Measurements from ENCODE around the gene BCDIN3D.
"Not testable (repeated sequence)": the region's sequence is repeated elsewhere in the genome, so short reads cannot be mapped to it uniquely, and the experiment has no call there.

Gene BCDIN3D

GRCh38 chr12:49882248-49882850 is 39.4 kb upstream of the BCDIN3D start:
- no peak for TF ChIP-seq CTCF (IDR thresholded peaks at IDR 0.05)
- Histone ChIP-seq H3K4me3 (no peak overlapping the region), H3K27ac (no peak overlapping the region)
- DNase-seq (ENCODE audit: low spot score) = no peak

GRCh38 chr12:49881415-49882247 is 38.7 kb upstream of the BCDIN3D start:
- TF ChIP-seq CTCF (IDR thresholded peaks at IDR 0.05) = no peak
- no peak overlapping the region for H3K27ac ChIP-seq
- H3K4me3 ChIP-seq = no peak overlapping the region
- DNase-seq (ENCODE audit: low spot score) = no peak

GRCh38 chr12:49880756-49881414 is 38.0 kb upstream of the BCDIN3D start:
- no peak for DNase-seq (ENCODE audit: low spot score)
- no peak overlapping the region for H3K27ac ChIP-seq
- no peak overlapping the region for H3K4me3 ChIP-seq
- no peak for TF ChIP-seq CTCF (IDR thresholded peaks at IDR 0.05)

- not testable (repeated sequence) for DNase-seq (ENCODE audit: low spot score); H3K4me3 ChIP-seq; H3K27ac ChIP-seq
These were observed 36.2 kb upstream of the BCDIN3D start for GRCh38 chr12:49879065-49879464.

- no peak for TF ChIP-seq CTCF (IDR thresholded peaks at IDR 0.05)
- Histone ChIP-seq H3K27ac (no peak overlapping the region), H3K4me3 (no peak overlapping the region)
- no peak for DNase-seq (ENCODE audit: low spot score)
These were observed 35.1 kb upstream of the BCDIN3D start for GRCh38 chr12:49878021-49878420.

- no peak overlapping the region for H3K4me3 ChIP-seq
- TF ChIP-seq CTCF (IDR thresholded peaks at IDR 0.05) = no peak
- no peak for DNase-seq (ENCODE audit: low spot score)
- no peak overlapping the region for H3K27ac ChIP-seq
These were observed 34.2 kb upstream of the BCDIN3D start for GRCh38 chr12:49877066-49877465.

- no peak for TF ChIP-seq CTCF (IDR thresholded peaks at IDR 0.05)
- Histone ChIP-seq H3K27ac (no peak overlapping the region), H3K4me3 (no peak overlapping the region)
- no peak for DNase-seq (ENCODE audit: low spot score)
These were observed 33.2 kb upstream of the BCDIN3D start for GRCh38 chr12:49876070-49876469.
